Sciatic nerve (tissue), 2 donors: ENCODE results near the gene PRRG2. TPM values are rescaled to one million over a fixed set of nuclear protein-coding genes. Genes with fewer than 3 reads are reported as not detected.

ENCODE experiments used
- ATAC-seq: fragments of 200-7000 bp; cut with Tn5 transposase; one replicate; pipeline ENCODE4 v1.9.1; 2020; ENCODE audit warnings: mild to moderate bottlenecking, moderate library complexity
- DNase-seq: peaks from one replicate; pipeline ENCODE4 v3.0.0-alpha.2; 2020; ENCODE audit warnings: low spot score
- intact Hi-C: fragments of 100-400 bp; cut with DNase I; formaldehyde crosslinking; loops from one replicate; pipeline ENCODE4 v1.14.2; 2022
- total RNA-seq: library from RNA; stranded (reverse); fragmentation: NEBNext Ultra II Directional; extraction: Animal tissue kit (Norgen Biotek cat#: 25700); gene quantifications from one replicate; pipeline ENCODE4 v1.2.1, GENCODE V29; 2021
- donor health status: DM: no; HTN: no; CAD: no.
- donor health status: DM: no; HTN: no; CAD: no.

Gene PRRG2
- total RNA-seq, 1 donor from 2014 or later = 1.7 TPM

DNA sequence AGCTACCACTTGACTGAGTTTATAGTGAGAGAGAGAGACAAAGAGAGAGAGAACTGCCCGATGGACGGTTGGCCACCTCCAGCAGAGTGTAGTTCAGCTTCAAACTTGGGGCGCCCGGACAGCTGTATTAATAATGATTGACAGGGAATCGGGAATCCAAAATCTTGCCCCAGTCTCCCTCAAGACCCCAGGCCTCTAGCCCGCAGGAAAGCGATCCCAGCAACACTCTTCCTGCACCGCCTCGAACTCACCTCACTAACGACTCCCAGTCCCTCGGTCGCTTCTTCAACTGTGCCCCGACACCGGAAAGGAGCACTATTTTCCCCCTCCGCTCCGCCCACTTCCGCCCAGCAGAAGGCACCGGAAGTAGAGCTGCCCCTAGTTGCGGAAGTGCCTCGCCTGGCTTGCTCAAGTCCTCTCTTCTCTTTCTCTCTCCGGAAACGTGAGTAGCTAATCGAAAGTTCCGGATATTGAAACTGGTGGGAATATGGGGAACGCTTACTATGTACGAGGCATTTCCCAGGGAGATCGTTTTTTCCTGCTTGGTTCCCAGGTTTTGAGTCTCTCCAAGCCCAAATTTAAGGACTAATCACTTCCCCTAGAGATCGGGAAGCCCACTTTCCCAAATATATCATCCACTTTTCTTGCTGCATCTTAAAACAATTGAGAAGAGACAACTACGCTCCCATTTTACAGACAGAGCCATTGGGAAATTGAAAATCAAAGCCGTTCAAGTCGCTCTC, 681 bp upstream of the PRRG2 start, which contains the start of gene NOSIP:
Gene NOSIP, minus strand, starts transcription at position 293 of the 743 bp plus-strand sequence. CDS start 19,865 bp downstream, outside the sequence.
- intact Hi-C loops = loop anchor here (10.0 kb wide), 1 partner anchor 94 kb away; the partner anchor contains the start of gene PRMT1
- DNase-seq (peak; percentile 97), ATAC-seq (peak; percentile 98)

DNA sequence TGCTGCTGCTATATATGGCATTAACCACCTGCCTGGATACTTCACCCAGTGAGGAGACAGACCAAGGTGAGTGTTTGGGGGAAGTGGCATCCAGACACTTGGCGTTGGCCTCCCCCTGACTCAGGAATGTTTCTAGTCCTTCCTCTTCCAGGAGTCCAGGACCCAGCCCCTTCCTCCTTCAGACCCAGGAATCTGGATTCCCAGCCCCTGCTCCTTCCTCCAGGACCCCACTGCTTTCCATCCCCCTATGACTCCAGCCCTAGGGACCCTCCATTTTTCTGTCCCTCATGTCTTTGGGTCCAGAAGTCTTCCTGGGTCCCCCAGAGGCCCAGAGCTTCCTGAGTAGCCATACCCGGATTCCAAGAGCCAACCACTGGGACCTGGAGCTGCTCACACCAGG, 2.1 kb downstream of the PRRG2 start:
- intact Hi-C loops = loop anchor here (10.0 kb wide), 1 partner anchor 92 kb away; the partner anchor contains the start of gene PRMT1
- DNase-seq = no peak
- no peak for ATAC-seq

DNA sequence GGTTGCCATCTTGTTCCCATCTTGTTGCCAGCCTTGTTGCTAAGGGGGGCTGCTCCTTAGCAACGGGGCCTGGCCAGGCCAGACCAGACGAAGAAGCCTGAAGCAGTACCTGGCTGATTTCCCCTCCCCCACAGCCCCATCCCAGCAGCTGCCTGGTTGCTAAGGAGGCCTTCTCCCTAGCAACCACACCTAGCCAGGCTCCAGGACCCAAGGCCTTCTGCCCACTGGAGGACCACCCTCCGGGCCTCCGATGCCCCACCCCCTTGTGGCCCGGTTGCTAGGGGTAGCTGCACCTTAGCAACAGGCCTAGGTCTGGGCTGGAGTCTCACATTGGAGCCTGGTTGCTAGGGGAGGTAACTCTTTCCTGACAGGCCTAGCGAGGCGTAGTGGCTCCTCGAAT, 3.9 kb downstream of the PRRG2 start:
- no peak for ATAC-seq
- no peak for DNase-seq
- intact Hi-C loops = loop anchor here (10.0 kb wide), 1 partner anchor 90 kb away; the partner anchor contains the start of gene PRMT1

DNA sequence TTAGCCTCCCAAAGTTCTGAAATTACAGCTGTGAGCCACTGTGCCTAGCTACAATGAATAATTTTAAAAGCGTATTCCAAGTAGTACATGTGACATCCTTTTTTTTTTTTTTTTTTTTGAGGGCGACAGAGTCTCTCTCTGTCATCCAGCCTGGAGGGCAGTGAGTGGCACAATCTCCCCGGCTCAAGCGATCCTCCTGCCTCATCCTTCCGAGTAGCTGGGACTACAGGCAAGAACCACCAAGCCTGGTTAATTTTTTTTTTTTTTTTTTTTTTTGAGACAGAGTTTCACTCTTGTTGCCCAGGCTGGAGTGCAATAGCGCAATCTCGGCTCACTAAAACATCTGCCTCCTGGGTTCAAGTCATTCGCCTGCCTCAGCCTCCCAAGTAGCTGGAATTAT, 6.1 kb downstream of the PRRG2 start:
- intact Hi-C loops = loop anchor here (10.0 kb wide), 1 partner anchor 88 kb away; the partner anchor contains the start of gene PRMT1
- DNase-seq (no peak), ATAC-seq (no peak)

DNA sequence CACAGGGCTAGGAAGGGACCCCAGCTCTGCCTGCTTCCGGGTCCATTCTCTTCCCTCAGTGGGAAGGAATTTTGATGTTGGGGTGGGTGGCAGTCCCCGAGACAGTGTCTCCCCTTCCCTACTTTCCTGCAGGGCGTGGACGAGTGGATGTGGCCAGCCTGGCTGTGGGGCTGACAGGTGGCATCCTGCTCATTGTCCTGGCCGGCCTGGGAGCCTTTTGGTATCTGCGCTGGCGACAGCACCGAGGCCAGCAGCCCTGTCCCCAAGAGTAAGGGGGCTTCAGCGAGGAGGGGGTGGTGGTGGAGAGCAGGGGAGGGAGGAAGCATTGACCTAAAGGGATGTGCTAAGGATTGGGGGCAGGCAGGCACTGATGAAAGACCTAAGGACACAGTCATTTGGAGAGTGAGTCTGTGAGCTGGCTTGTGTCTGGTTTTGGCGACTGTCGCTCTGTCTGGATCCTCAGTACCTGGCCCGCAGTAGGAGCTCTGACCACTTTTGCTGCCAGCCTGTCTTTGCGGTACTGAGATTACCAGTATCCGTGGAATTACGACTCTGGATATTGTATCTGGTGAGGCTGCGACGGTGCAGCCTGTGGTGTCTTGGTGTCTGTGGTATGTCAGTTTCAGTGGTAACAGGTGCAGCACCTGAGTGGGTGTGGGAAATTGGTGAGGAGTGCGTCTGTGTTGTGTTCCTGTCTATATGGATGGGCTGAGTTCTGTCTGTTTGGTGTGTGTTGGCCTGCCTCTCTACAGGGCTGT, 7.4 kb downstream of the PRRG2 start:
- no peak for ATAC-seq
- no peak for DNase-seq
- intact Hi-C loops = loop anchor here (10.0 kb wide), 1 partner anchor 86 kb away; the partner anchor contains the start of gene PRMT1

DNA sequence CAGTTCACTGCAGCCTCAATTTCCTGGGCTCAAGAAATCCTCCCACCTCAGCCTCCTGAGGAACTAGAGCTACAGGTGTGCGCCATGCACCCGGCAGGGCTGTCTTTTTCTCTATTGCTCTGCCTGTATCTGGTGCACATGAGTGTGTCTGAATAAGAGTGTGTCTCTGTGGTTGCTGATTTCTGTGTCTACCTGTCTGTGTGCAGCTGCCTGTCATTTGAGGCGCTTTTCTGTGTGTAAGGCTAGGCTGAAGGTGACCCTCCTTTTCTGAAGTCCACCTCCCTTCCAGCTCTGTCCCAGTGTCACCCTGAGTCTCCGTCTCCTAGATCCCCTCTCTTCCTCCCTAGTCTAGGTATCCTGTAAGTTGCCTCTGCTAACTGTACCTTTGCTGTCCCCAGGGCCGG, 8.4 kb downstream of the PRRG2 start:
- DNase-seq (no peak), ATAC-seq (no peak)
- intact Hi-C loops = loop anchor here (10.0 kb wide), 1 partner anchor 85 kb away; the partner anchor contains the start of gene PRMT1

DNA sequence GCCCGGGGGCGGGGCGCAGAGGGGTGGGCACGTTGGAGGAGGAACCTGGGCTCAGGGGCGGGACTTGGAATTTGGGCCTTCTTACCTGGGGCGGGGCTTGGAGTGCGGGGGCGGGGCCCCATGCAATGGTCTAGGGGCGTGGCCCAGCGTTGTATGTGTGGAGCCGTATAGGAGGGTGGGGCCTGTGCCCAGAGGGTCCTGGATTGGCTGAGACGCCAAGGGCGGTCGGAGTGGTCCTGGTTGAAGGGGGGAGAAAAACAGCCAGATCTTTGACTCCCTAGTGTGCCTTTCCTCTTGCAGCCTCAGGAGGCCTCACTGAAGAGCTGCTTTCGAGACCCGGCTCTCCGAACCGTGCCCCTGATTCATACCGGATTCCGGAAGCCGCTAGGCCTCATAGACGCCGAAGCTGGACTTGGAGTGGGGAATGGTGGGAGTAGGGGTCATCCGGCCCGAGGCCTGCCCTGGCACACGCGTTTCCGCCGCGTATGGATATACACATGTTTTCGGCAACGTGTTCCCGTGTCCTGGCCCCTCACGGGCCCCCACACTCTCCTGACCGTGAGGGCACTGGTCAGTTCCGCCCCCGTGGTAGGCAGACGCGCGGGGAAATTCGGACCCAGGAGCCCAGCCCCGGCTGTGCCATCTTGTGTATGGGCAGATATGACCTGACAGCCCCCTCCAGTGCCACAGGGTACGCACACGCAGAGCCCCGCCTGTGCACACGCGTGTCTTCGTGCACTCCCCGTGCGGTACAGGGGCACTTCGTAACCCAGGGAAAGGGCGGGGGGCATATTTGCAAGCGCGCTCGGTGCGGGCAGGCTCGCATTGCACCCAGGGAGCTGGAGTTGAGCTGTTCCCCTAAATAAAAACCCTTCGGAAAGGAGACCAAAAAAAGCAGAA, 9.2 kb downstream of the PRRG2 start:
- intact Hi-C loops = no loop called here
- peak; percentile 94 for DNase-seq

DNA sequence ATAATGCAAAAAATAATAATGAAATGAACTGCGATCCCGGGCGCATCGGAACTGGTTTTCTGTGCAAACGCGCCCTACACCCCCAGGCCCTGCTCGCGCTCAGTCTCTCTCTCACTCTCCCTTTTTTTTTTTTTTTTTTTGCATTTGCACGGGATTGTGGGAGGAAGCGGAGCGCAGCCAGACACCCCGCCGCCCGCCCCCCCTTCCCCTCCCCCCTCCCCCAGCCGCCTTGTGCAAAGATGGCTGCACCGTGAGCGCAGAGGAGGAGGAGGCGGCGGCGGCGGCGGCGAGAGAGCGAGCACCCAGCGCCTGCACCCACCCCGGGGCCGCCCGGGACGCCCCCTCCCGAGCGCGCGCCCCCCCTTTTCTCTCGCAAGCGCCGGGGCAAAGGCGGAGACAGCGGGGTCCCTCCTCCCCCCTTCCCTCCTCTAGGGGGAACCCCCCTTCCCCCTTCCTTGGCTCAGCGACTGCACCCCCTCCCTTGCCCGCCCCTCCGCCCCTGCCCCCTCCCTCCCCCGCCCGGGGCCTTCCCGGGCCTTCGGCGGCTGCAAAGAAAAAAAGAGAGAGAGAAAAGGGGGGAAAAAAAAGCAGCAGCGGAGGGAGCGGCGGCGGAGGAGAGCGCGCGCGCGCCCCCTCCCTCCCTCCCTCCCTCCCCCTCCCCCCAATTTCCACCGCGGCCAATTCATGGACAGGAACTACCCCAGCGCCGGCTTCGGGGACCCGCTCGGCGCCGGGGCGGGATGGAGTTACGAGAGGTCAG, 10.0 kb downstream of the PRRG2 start, which contains the start of gene PRR12:
Gene PRR12, plus strand, starts transcription at position 212 of the 760 bp plus-strand sequence. Its CDS starts 473 bp downstream, at position 685.
- intact Hi-C loops = no loop called here
- peak; percentile 71 for ATAC-seq

More for the DNA sequence above, 9.2 kb downstream of the PRRG2 start:
- peak; percentile 86 for ATAC-seq

DNA sequence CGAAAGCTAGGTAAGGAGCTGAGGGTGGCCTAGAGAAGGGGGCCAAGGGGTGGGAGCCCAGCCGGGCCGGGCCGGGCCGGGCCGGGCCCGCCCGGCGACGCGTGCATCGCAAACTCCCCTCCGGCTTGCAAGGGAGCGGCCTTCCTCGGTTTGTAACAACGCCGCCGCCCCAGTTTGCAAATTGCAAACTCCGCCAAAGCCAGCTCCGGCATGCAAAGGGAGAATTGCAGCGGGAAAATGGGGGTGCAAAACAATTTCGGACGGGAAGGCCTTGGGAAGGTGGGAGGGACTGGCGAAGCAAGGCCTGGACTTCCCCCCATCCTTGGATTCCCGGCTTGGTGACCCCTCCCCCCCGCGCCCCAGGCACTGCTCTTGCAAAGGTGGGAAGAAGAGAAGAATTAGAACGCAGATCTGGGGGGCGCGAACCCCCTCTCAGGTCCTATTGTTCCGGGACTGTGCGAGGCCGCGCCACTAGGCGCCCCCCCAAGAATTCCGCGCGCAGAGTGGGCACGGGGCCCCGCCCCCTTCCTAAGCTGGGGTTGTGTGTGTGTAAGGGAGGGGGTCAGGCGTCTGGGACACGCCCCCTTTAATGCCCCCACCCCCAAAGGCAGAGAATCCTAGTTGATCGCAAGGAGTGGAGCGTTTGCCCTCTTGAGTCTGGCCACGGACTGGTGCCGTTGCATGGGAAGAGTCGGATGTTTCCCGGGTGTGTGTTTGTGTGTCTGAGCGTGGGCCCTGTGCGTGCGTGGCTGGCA, 10.8 kb downstream of the PRRG2 start:
- intact Hi-C loops = no loop called here
- ATAC-seq (no peak), DNase-seq (peak; percentile 73)

More for the DNA sequence above, 10.0 kb downstream of the PRRG2 start, which contains the start of gene PRR12:
- DNase-seq = peak; percentile 82

DNA sequence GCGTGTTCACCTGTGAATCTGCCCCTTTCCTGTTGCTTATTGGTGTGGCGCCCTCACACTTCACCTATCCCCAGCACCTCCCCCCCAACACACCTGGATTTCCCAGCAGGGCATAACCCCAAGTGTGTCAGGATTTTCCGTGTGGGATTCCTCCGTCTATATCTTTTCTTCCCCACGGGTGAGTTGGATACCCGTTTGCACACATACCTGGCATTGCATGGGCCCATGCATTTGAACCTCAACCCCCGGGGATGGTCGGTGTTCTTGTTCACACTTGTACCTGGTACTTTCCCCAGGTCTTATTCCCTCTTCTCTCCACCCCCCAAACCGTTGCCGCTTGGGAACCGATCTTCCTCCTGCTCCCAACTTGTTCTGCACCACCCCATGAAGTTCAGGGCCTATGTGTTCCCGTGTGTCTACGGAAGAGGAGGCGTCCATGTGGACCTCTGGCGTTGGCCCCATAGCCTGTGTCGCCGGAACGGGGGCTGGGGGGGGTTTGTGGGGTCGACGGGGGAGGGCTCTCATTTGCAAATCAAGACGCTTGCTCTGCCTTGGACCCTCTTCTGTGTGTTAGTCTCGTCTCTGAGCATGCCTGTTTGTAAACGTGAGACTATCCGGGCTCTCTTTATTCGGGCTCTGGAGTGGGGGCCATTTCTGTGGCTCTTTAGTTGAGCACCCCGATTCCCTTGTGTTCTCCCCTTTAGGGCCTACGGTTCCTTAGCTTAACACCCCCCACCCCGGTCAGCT, 11.5 kb downstream of the PRRG2 start:
- no peak for DNase-seq
- intact Hi-C loops = no loop called here
- ATAC-seq = no peak

DNA sequence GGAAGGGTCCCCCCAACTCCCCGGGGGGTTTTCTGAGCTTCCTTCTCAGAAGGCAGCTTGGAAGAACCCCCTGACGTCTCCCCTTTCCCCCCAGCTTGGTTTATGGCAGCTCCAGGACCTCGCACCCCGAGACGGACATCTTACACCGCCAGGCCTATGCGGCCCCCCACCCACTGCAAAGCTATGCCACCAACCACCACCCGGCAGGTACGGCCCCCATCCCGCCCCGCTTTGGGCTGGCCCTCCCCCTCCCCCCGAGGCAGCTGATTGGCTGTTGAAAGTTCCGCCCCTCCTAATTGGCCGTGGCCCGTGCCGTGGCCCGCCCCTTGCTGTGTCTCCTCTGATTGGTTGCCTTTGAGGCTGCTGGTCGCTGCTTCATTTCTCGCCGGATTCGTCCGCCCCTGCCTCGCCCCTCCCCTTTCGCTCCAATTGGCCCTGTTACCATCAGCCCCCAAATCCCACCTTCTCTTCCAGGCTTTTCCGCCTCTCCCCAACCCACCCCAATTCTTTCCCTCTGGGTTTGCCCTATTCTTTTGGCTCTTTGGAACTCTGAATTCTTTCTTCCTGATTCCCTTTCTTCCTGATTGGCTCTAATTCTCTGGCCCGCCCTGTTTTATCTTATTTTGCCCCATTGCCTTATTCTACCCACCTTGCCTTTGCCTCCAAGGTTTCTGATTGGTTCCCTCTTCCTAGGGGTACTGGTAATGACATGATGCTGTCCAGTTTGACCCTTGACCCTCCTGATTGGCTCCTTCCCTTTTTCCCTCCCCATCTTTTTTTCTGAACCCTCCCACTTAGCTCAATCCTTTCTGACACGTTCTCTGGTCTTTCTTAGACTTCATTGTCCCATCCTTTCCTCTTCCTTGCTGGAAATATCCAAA, 12.4 kb downstream of the PRRG2 start:
- intact Hi-C loops = no loop called here
- DNase-seq = peak; percentile 96
- peak; percentile 85 for ATAC-seq

DNA sequence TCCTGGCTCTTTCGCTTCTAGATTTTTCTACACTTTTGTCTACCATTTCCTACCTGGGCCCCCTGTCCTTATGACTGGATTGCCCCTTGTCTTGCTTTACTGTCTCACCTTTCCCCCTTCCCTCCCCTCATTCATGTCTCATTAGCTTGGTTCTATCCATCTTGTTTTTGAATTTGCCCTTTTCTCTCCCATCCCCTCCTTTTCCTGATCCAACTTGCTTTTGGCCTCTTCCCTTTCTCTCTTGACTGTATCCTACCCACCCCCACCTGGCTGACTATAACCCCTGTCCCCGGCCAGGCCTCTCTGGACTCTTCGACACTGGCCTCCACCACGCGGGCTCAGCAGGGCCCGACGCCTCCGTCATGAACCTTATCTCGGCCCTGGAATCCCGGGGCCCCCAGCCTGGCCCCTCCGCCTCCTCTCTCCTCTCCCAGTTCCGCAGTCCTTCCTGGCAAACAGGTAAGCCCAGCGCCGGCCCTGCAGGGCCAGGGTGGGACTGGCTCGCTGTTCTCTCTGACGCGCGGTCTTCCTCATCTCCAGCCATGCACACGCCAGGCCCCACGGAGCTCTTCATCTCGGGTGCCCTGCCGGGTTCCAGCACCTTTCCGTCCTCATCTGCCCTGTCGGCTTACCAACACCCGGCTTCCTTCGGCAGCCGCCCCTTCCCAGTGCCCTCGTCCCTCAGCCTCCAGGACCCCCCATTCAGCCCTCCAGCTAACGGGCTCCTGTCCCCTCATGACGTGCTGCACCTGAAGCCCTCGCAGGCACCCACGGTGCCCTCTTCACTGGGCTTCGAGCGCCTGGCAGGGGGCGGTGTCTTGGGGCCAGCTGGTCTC, 13.3 kb downstream of the PRRG2 start:
- intact Hi-C loops = no loop called here
- ATAC-seq (no peak), DNase-seq (no peak)

DNA sequence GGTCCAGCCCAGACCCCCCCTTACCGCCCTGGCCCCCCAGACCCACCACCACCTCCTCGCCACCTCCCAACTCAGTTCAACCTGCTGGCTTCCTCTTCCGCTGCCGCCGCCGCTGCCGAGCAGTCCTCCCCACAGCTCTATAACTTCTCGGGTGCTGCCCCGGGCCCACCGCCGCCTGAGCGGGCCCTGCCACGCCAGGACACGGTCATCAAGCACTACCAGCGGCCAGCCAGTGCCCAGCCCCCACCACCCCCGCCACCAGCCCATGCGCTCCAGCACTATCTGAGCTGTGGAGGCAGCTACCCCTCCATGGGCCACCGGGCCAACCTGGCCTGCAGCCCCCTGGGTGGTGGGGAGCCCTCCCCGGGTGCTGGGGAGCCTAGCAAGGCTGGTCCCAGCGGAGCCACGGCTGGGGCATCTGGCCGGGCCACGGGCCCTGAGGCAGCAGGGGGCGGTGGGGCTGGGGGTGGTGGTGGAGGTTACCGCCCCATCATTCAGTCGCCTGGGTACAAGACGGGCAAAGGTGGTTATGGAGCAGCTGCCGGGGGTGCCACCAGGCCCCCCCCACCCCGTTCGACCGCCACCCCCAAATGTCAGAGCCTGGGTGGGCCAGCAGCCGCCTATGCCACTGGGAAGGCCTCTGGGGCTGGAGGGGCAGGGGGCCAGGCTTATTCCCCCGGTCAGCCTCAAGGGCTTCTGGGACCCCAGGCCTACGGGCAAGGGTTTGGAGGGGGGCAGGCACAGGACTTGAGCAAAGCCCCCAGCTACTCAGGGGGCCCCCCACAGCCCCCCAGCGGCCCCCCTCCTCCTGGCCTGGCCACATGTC, 14.1 kb downstream of the PRRG2 start:
- intact Hi-C loops = no loop called here
- no peak for DNase-seq
- ATAC-seq = no peak

DNA sequence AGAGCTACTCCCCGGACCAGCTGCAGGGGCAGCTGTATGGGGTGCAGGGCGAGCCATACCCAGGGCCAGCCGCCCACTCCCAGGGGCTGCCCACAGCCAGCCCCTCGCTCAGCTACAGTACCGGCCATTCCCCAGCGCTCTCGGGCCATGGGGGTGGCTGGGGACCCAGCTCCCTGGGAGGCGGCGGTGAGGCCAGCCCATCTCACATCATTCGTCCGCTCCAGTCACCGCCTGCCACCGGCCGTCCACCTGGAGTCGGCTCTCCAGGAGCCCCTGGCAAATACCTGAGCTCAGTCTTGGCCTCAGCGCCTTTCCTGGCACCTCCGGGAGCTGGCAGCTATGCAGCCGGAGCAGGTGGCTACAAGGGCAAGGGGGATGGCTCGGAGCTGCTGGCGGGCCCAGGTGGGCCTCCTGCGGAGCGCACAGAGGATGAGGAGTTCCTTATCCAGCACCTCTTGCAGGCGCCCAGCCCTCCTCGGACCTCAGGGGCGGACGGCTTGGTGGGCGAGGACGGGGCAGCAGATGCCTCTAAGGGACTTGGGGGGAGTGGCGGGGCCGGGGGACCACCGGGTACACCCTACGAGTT, 14.8 kb downstream of the PRRG2 start:
- intact Hi-C loops = no loop called here
- DNase-seq = no peak
- ATAC-seq = no peak
